Stimulated activated CD8-positive, alpha-beta memory T cell treated with anti-CD3 and anti-CD28 coated beads, Interleukin-15, amount 100 ng/mL, for 1 hour (primary cell): ENCODE measurements around the gene SRRD.
A peak's percentile ranks its signal among the peaks of the same experiment; 100 is the strongest.
"Not testable (repeated sequence)": the region's sequence is repeated elsewhere in the genome, so short reads cannot be mapped to it uniquely, and the experiment has no call there.

Source experiments
- DNase-seq: peaks from one replicate; pipeline ENCODE4 v3.0.0-alpha.2; 2020; ENCODE audit warnings: low read depth

The SRRD gene

GRCh38 chr22:26483439-26484359 lies at the start of gene SRRD, which contains the start of gene HPS4:
Gene SRRD, plus strand, starts transcription at chr22:26483877. Its CDS starts 14 bp downstream, at chr22:26483891.
Gene HPS4, minus strand, starts transcription at chr22:26483783. Its CDS starts 2,021 bp downstream, at chr22:26481762.
- DNase-seq: peak; percentile 77

GRCh38 chr22:26435327-26436093 lies 48.2 kb upstream of the SRRD start:
- DNase-seq: no peak

GRCh38 chr22:26436903-26437515 lies 46.7 kb upstream of the SRRD start:
- no peak for DNase-seq

- DNase-seq: no peak
Observed at GRCh38 chr22:26437694-26438392, 45.8 kb upstream of the SRRD start.

- not testable (repeated sequence) for DNase-seq
Observed at GRCh38 chr22:26438776-26439175, 44.9 kb upstream of the SRRD start.

- no peak for DNase-seq
Observed at GRCh38 chr22:26439559-26439958, 44.1 kb upstream of the SRRD start.

GRCh38 chr22:26442086-26442756 lies 41.5 kb upstream of the SRRD start:
- DNase-seq: no peak

- no peak for DNase-seq
Observed at GRCh38 chr22:26443901-26444690, 39.6 kb upstream of the SRRD start.

- no peak for DNase-seq
Observed at GRCh38 chr22:26444777-26445176, 38.9 kb upstream of the SRRD start.

GRCh38 chr22:26445577-26446275 lies 38.0 kb upstream of the SRRD start:
- DNase-seq: no peak

- no peak for DNase-seq
Observed at GRCh38 chr22:26446808-26447515, 36.7 kb upstream of the SRRD start.

- no peak for DNase-seq
Observed at GRCh38 chr22:26447584-26448329, 35.9 kb upstream of the SRRD start.

- DNase-seq: no peak
Observed at GRCh38 chr22:26448334-26448733, 35.3 kb upstream of the SRRD start.

GRCh38 chr22:26448941-26449340 lies 34.7 kb upstream of the SRRD start:
- no peak for DNase-seq

GRCh38 chr22:26450453-26451185 lies 33.1 kb upstream of the SRRD start:
- DNase-seq: no peak

- no peak for DNase-seq
Observed at GRCh38 chr22:26452236-26453016, 31.3 kb upstream of the SRRD start.

- DNase-seq: no peak
Observed at GRCh38 chr22:26453216-26453615, 30.5 kb upstream of the SRRD start.
